ENCODE data around the gene SPAG4. TPM values are rescaled to one million over a fixed set of nuclear protein-coding genes. Genes with fewer than 3 reads are reported as not detected.

Gene SPAG4, protein sequence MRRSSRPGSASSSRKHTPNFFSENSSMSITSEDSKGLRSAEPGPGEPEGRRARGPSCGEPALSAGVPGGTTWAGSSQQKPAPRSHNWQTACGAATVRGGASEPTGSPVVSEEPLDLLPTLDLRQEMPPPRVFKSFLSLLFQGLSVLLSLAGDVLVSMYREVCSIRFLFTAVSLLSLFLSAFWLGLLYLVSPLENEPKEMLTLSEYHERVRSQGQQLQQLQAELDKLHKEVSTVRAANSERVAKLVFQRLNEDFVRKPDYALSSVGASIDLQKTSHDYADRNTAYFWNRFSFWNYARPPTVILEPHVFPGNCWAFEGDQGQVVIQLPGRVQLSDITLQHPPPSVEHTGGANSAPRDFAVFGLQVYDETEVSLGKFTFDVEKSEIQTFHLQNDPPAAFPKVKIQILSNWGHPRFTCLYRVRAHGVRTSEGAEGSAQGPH
- 1.0 TPM for total RNA-seq

DNA sequence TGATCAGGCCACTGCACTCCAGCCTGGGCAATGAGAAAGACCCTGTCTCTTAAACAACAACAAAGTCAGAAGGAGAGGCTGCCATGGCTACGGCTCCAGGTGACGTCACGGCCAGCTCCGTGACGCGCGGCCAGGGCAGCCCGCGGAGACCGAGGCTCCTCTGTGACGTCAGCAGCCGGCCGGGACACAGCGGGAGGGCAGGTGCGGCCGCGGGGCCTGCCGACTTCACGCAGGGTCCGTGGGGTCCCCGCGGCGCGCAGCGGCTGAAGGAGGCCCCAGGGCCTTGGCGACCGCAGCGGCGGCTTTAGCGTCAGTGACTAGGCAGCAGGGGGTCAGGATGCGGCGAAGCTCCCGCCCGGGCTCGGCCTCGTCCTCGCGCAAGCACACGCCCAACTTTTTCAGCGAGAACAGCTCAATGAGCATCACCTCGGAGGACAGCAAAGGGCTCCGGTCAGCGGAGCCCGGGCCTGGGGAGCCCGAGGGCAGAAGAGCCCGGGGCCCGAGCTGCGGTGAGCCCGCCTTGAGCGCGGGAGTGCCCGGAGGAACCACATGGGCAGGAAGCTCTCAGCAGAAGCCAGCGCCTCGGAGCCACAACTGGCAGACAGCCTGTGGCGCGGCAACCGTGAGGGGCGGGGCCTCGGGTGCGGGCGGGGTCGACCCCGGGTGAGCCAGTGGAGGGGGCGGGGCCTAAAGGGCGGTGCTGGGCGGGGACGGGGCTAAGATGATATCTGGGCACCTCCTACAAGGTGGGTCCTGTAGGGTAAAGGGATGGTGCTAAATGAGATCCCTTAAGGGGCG, at the start of gene SPAG4:
Gene SPAG4, plus strand, starts transcription at position 163 of the 798 bp plus-strand sequence. Its CDS starts 175 bp downstream, at position 338.
- peak within 1 kb of the TSS; percentile 61 to 72 (median 64) for H3K9ac ChIP-seq (ENCODE audit: low read depth in 1 of 3, low read length in 3 of 3)
- no peaks in the 10 kb centered on the region for H3K36me3 ChIP-seq (ENCODE audit: control insufficient read depth in 3 of 3, insufficient read depth in 3 of 3, low read length in 3 of 3)
- peak within 1 kb of the TSS; percentile 66 to 72 (median 71) for H3K4me3 ChIP-seq (ENCODE audit: low read length in 3 of 3)
- no peaks in the 10 kb centered on the region for H3K9me3 ChIP-seq (ENCODE audit: control insufficient read depth in 3 of 3, low read length in 3 of 3)
- peak within 1 kb of the TSS; percentile 63 for H3K27ac ChIP-seq (ENCODE audit: low read depth, low read length)
- peaks cover 28 to 40% (median 33%) of the 10 kb centered on the region in 3 donors for H3K4me1 ChIP-seq (ENCODE audit: control insufficient read depth in 3 of 3, insufficient read depth in 3 of 3, low read length in 3 of 3)
- peaks cover 0 to 25% (median 13%) of the 10 kb centered on the region in 3 donors for H3K27me3 ChIP-seq (ENCODE audit: control insufficient read depth in 3 of 3, insufficient read depth in 3 of 3, low read length in 3 of 3)

DNA sequence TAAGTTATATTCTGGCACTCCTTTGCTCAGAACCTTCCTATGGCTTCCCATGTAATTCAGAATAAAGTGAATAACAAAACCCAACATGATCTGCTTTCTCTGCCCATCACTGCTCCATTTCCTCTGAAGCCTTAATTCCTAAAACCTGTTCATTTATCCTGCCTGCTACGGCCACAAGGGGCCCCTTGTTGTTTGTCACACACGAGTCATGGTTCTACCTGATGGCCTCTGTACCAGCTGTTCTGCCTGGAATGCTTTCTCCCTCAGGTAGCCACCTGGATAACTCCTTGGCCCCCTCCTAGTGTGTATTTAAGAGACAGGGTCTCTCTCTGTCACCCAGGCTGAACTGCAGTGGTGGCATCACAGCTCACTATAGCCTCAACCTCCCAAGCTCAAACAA, 47.0 kb upstream of the SPAG4 start:
- H3K27ac ChIP-seq (ENCODE audit: low read depth, low read length), result no peak overlapping the region
- H3K9me3 ChIP-seq (ENCODE audit: control insufficient read depth in 3 of 3, low read length in 3 of 3), result peaks cover 2 to 3% (median 2%) of the 10 kb centered on the region in 3 donors
- no peaks in the 10 kb centered on the region for H3K27me3 ChIP-seq (ENCODE audit: control insufficient read depth in 3 of 3, insufficient read depth in 3 of 3, low read length in 3 of 3)
- no peaks in the 10 kb centered on the region for H3K36me3 ChIP-seq (ENCODE audit: control insufficient read depth in 3 of 3, insufficient read depth in 3 of 3, low read length in 3 of 3)
- H3K9ac ChIP-seq (ENCODE audit: low read depth in 1 of 3, low read length in 3 of 3), result no peak overlapping the region
- no peak overlapping the region for H3K4me3 ChIP-seq (ENCODE audit: low read length in 3 of 3)
- no peaks in the 10 kb centered on the region for H3K4me1 ChIP-seq (ENCODE audit: control insufficient read depth in 3 of 3, insufficient read depth in 3 of 3, low read length in 3 of 3)

GRCh38 chr20:35571555-35571954, 44.1 kb upstream of the SPAG4 start:
- no peaks in the 10 kb centered on the region for H3K27me3 ChIP-seq (ENCODE audit: control insufficient read depth in 3 of 3, insufficient read depth in 3 of 3, low read length in 3 of 3)
- H3K4me1 ChIP-seq (ENCODE audit: control insufficient read depth in 3 of 3, insufficient read depth in 3 of 3, low read length in 3 of 3), result no peaks in the 10 kb centered on the region
- H3K4me3 ChIP-seq (ENCODE audit: low read length in 3 of 3), result no peak overlapping the region
- no peak overlapping the region for H3K27ac ChIP-seq (ENCODE audit: low read depth, low read length)
- H3K9ac ChIP-seq (ENCODE audit: low read depth in 1 of 3, low read length in 3 of 3), result no peak overlapping the region
- H3K36me3 ChIP-seq (ENCODE audit: control insufficient read depth in 3 of 3, insufficient read depth in 3 of 3, low read length in 3 of 3), result no peaks in the 10 kb centered on the region
- H3K9me3 ChIP-seq (ENCODE audit: control insufficient read depth in 3 of 3, low read length in 3 of 3), result peaks cover 2 to 3% (median 2%) of the 10 kb centered on the region in 3 donors

DNA sequence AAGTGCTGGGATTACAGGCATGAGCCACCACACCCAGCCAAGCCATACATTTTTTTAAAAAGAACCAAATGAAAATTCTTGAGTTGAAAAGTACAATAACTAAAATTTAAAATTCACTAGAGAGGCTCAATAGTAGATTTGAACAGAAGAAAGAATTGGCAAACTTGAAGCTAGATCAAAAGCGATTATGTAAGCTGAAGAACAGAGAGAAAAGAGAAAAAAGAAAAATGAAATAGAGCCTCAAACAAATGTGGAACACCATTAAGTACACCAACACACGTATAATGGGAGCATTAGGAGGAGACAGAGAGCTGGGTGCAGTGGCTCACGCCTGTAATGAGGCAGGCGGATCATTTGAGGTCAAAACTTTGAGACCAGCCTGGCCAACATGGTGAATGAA, 42.8 kb upstream of the SPAG4 start:
- H3K4me3 ChIP-seq (ENCODE audit: low read length in 3 of 3), result no peak overlapping the region
- no peak overlapping the region for H3K27ac ChIP-seq (ENCODE audit: low read depth, low read length)
- H3K4me1 ChIP-seq (ENCODE audit: control insufficient read depth in 3 of 3, insufficient read depth in 3 of 3, low read length in 3 of 3), result no peaks in the 10 kb centered on the region
- no peaks in the 10 kb centered on the region for H3K27me3 ChIP-seq (ENCODE audit: control insufficient read depth in 3 of 3, insufficient read depth in 3 of 3, low read length in 3 of 3)
- H3K36me3 ChIP-seq (ENCODE audit: control insufficient read depth in 3 of 3, insufficient read depth in 3 of 3, low read length in 3 of 3), result no peaks in the 10 kb centered on the region
- H3K9me3 ChIP-seq (ENCODE audit: control insufficient read depth in 3 of 3, low read length in 3 of 3), result peaks cover 2 to 3% (median 2%) of the 10 kb centered on the region in 3 donors
- H3K9ac ChIP-seq (ENCODE audit: low read depth in 1 of 3, low read length in 3 of 3), result no peak overlapping the region

GRCh38 chr20:35575958-35576357, 39.7 kb upstream of the SPAG4 start:
- Histone ChIP-seq H3K36me3 (ENCODE audit: control insufficient read depth in 3 of 3, insufficient read depth in 3 of 3, low read length in 3 of 3) (no peaks in the 10 kb centered on the region), H3K4me1 (ENCODE audit: control insufficient read depth in 3 of 3, insufficient read depth in 3 of 3, low read length in 3 of 3) (no peaks in the 10 kb centered on the region), H3K27ac (ENCODE audit: low read depth, low read length) (no peak overlapping the region), H3K27me3 (ENCODE audit: control insufficient read depth in 3 of 3, insufficient read depth in 3 of 3, low read length in 3 of 3) (no peaks in the 10 kb centered on the region), H3K9ac (ENCODE audit: low read depth in 1 of 3, low read length in 3 of 3) (no peak overlapping the region), H3K4me3 (ENCODE audit: low read length in 3 of 3) (no peak overlapping the region), H3K9me3 (ENCODE audit: control insufficient read depth in 3 of 3, low read length in 3 of 3) (peaks cover 2 to 3% (median 2%) of the 10 kb centered on the region in 3 donors)

DNA sequence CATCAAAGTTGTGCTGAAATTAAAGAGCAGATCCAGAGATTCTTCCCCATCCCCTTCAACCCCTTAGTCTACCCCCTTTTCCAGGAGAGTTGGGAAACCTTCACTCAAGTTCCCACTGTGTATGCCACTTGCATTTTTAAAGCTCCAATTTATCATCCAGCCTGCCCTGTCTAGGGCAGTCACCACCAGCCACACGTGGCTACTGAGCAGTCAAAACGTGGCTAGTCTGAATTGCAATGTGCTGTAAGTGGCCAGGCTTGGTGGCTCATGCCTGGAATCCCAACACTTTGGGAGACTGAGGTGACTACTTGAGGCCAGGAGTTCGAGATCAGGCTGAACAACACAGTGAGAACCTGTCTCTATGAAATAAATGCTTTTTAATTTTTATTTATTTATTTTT, 38.8 kb upstream of the SPAG4 start:
- Histone ChIP-seq H3K27me3 (ENCODE audit: control insufficient read depth in 3 of 3, insufficient read depth in 3 of 3, low read length in 3 of 3) (no peaks in the 10 kb centered on the region), H3K36me3 (ENCODE audit: control insufficient read depth in 3 of 3, insufficient read depth in 3 of 3, low read length in 3 of 3) (no peaks in the 10 kb centered on the region), H3K9me3 (ENCODE audit: control insufficient read depth in 3 of 3, low read length in 3 of 3) (peaks cover 2 to 4% (median 3%) of the 10 kb centered on the region in 3 donors), H3K4me1 (ENCODE audit: control insufficient read depth in 3 of 3, insufficient read depth in 3 of 3, low read length in 3 of 3) (no peaks in the 10 kb centered on the region), H3K9ac (ENCODE audit: low read depth in 1 of 3, low read length in 3 of 3) (no peak overlapping the region), H3K4me3 (ENCODE audit: low read length in 3 of 3) (no peak overlapping the region), H3K27ac (ENCODE audit: low read depth, low read length) (no peak overlapping the region)

GRCh38 chr20:35578469-35578868, 37.2 kb upstream of the SPAG4 start:
- Histone ChIP-seq H3K9me3 (ENCODE audit: control insufficient read depth in 3 of 3, low read length in 3 of 3) (peaks cover 0 to 2% (median 0%) of the 10 kb centered on the region in 3 donors), H3K4me1 (ENCODE audit: control insufficient read depth in 3 of 3, insufficient read depth in 3 of 3, low read length in 3 of 3) (no peaks in the 10 kb centered on the region), H3K27me3 (ENCODE audit: control insufficient read depth in 3 of 3, insufficient read depth in 3 of 3, low read length in 3 of 3) (no peaks in the 10 kb centered on the region), H3K9ac (ENCODE audit: low read depth in 1 of 3, low read length in 3 of 3) (no peak overlapping the region), H3K36me3 (ENCODE audit: control insufficient read depth in 3 of 3, insufficient read depth in 3 of 3, low read length in 3 of 3) (no peaks in the 10 kb centered on the region), H3K4me3 (ENCODE audit: low read length in 3 of 3) (no peak overlapping the region), H3K27ac (ENCODE audit: low read depth, low read length) (no peak overlapping the region)

DNA sequence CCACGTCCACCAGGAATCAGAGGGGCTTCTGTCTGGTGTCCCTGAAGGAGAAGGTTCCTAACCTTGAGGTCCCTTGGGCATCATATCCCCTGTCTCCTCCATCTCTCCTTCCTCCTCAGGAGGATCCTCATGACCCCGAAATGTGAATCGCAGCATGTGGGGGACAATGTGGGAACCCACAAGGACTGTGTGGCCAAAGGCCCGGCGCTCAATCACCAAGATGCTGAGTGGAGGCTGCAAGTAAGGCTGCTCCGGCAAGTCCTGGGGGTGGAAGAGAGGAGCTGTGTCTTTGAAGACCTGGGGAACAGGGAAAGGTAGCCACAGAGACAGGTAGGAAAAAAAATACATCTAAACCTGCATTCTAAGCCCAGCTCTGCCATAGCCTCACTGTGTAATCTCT, 36.4 kb upstream of the SPAG4 start:
- Histone ChIP-seq H3K27me3 (ENCODE audit: control insufficient read depth in 3 of 3, insufficient read depth in 3 of 3, low read length in 3 of 3) (no peaks in the 10 kb centered on the region), H3K9me3 (ENCODE audit: control insufficient read depth in 3 of 3, low read length in 3 of 3) (peaks cover 0 to 2% (median 0%) of the 10 kb centered on the region in 3 donors), H3K27ac (ENCODE audit: low read depth, low read length) (no peak overlapping the region), H3K36me3 (ENCODE audit: control insufficient read depth in 3 of 3, insufficient read depth in 3 of 3, low read length in 3 of 3) (no peaks in the 10 kb centered on the region), H3K4me3 (ENCODE audit: low read length in 3 of 3) (no peak overlapping the region), H3K4me1 (ENCODE audit: control insufficient read depth in 3 of 3, insufficient read depth in 3 of 3, low read length in 3 of 3) (no peaks in the 10 kb centered on the region), H3K9ac (ENCODE audit: low read depth in 1 of 3, low read length in 3 of 3) (no peak overlapping the region)

DNA sequence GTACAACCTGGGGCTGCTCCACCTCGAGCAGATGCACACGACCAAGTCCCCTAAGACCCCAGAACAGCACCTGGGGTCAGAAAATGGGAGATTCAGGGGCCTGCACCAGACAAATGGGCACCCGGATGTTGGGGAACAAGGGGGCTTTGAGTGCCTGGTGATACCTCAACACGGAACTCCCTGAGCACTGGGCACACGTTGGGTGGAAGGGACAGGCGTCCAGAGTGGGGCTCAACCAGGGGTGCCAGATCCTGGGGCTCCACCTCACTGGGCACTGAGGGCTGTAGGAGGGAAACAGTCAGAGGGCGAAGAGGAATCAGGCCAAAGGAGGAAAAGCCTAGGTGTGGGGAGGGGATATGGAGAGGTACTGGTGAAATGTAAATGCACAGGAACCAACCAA, 33.5 kb upstream of the SPAG4 start:
- Histone ChIP-seq H3K27me3 (ENCODE audit: control insufficient read depth in 3 of 3, insufficient read depth in 3 of 3, low read length in 3 of 3) (no peaks in the 10 kb centered on the region), H3K27ac (ENCODE audit: low read depth, low read length) (no peak overlapping the region), H3K4me3 (ENCODE audit: low read length in 3 of 3) (no peak overlapping the region), H3K9ac (ENCODE audit: low read depth in 1 of 3, low read length in 3 of 3) (no peak overlapping the region), H3K36me3 (ENCODE audit: control insufficient read depth in 3 of 3, insufficient read depth in 3 of 3, low read length in 3 of 3) (no peaks in the 10 kb centered on the region), H3K4me1 (ENCODE audit: control insufficient read depth in 3 of 3, insufficient read depth in 3 of 3, low read length in 3 of 3) (no peaks in the 10 kb centered on the region), H3K9me3 (ENCODE audit: control insufficient read depth in 3 of 3, low read length in 3 of 3) (peaks cover 0 to 2% (median 0%) of the 10 kb centered on the region in 3 donors)
